ENCODE measurements around the gene PCAT6.
"Not testable (repeated sequence)": the region's sequence is repeated elsewhere in the genome, so short reads cannot be mapped to it uniquely, and the experiment has no call there.

The PCAT6 gene

GRCh38 chr1:202807926-202808757, 2.6 kb upstream of the PCAT6 start, which contains the start of gene KDM5B:
TSS of gene KDM5B (minus strand) at chr1:202808421. CDS start at chr1:202808305, 116 bp downstream.
- peak; percentile 61 to 77 for DNase-seq

GRCh38 chr1:202809597-202810159, 1.1 kb upstream of the PCAT6 start:
- no peak for DNase-seq

- DNase-seq = no peak
Measured at GRCh38 chr1:202810193-202810614, 550 bp upstream of the PCAT6 start.

GRCh38 chr1:202811296-202812175, 782 bp downstream of the PCAT6 start:
- no peak for DNase-seq

GRCh38 chr1:202812176-202813026, 1.6 kb downstream of the PCAT6 start:
- no peak for DNase-seq

- DNase-seq = no peak
Measured at GRCh38 chr1:202815120-202815519, 4.4 kb downstream of the PCAT6 start.

GRCh38 chr1:202818819-202819218, 8.1 kb downstream of the PCAT6 start:
- DNase-seq = no peak

- no peak for DNase-seq
Measured at GRCh38 chr1:202821467-202821866, 10.7 kb downstream of the PCAT6 start.

- no peak for DNase-seq
Measured at GRCh38 chr1:202825748-202826147, 15.0 kb downstream of the PCAT6 start.

GRCh38 chr1:202829223-202829622, 18.5 kb downstream of the PCAT6 start:
- DNase-seq = not testable (repeated sequence)

- DNase-seq = no peak
Measured at GRCh38 chr1:202831906-202832305, 21.2 kb downstream of the PCAT6 start.

- DNase-seq = no peak
Measured at GRCh38 chr1:202834771-202835547, 24.2 kb downstream of the PCAT6 start.

GRCh38 chr1:202835548-202836072, 24.9 kb downstream of the PCAT6 start:
- DNase-seq = no peak

GRCh38 chr1:202836623-202837403, 26.1 kb downstream of the PCAT6 start:
- no peak for DNase-seq

- DNase-seq = no peak
Measured at GRCh38 chr1:202837746-202838262, 27.1 kb downstream of the PCAT6 start.

- DNase-seq = no peak
Measured at GRCh38 chr1:202843081-202843480, 32.3 kb downstream of the PCAT6 start.

GRCh38 chr1:202844259-202844658, 33.5 kb downstream of the PCAT6 start:
- no peak for DNase-seq

GRCh38 chr1:202844935-202845334, 34.2 kb downstream of the PCAT6 start:
- no peak for DNase-seq

GRCh38 chr1:202848191-202848542, 37.4 kb downstream of the PCAT6 start:
- DNase-seq = no peak
